ENCODE data around the gene TLE3. TPM values are rescaled to one million over a fixed set of nuclear protein-coding genes. Genes with fewer than 3 reads are reported as not detected.

The TLE3 gene
- total RNA-seq, 1 experiment from 2014 or later, result 63.6 TPM

GRCh38 chr15:70032509-70032908, 65.2 kb downstream of the TLE3 start:
- H3K9me2 ChIP-seq (replicated peaks; ENCODE audit: insufficient read depth, low read length), result no peaks in the 10 kb centered on the region
- H2AFZ ChIP-seq (ENCODE audit: low read length), result no peak overlapping the region

GRCh38 chr15:70031713-70032112, 66.0 kb downstream of the TLE3 start:
- no peak overlapping the region for H2AFZ ChIP-seq (ENCODE audit: low read length)
- 0 out of 2 replicates have a peak, but pooled peaks cover under 1% of the 10 kb centered on the region for H3K27me3 ChIP-seq (ENCODE audit: low read length)
- DNase-seq, result no peak
- no peaks in the 10 kb centered on the region for H3K9me3 ChIP-seq (ENCODE audit: low read length)
- H4K20me1 ChIP-seq (ENCODE audit: insufficient read depth, low read depth, low read length), result peaks cover 6% of the 10 kb centered on the region
- no peak overlapping the region for H3K4me3 ChIP-seq (ENCODE audit: low read length)
- peaks cover 27% of the 10 kb centered on the region for H3K4me1 ChIP-seq (ENCODE audit: low read length)
- H3K27ac ChIP-seq (ENCODE audit: low read length), result no peak overlapping the region
- no peak overlapping the region for H3K9ac ChIP-seq (ENCODE audit: low read length)
- H3K4me2 ChIP-seq (ENCODE audit: low read depth, low read length, poor library complexity, severe bottlenecking), result no peak overlapping the region
- H3K36me3 ChIP-seq (ENCODE audit: insufficient read depth, low read length), result no peaks in the 10 kb centered on the region
- H3K79me2 ChIP-seq (ENCODE audit: low read length), result no peaks in the 10 kb centered on the region
- H3K9me2 ChIP-seq (replicated peaks; ENCODE audit: insufficient read depth, low read length), result no peaks in the 10 kb centered on the region

More at GRCh38 chr15:70032509-70032908, 65.2 kb downstream of the TLE3 start:
- Histone ChIP-seq H3K9me3 (ENCODE audit: low read length) (no peaks in the 10 kb centered on the region), H3K4me1 (ENCODE audit: low read length) (peaks cover 35% of the 10 kb centered on the region), H3K27me3 (ENCODE audit: low read length) (no peaks in the 10 kb centered on the region), H3K79me2 (ENCODE audit: low read length) (no peaks in the 10 kb centered on the region), H3K27ac (ENCODE audit: low read length) (no peak overlapping the region), H3K4me3 (ENCODE audit: low read length) (no peak overlapping the region), H3K4me2 (ENCODE audit: low read depth, low read length, poor library complexity, severe bottlenecking) (no peak overlapping the region), H4K20me1 (ENCODE audit: insufficient read depth, low read depth, low read length) (peaks cover 6% of the 10 kb centered on the region), H3K36me3 (ENCODE audit: insufficient read depth, low read length) (no peaks in the 10 kb centered on the region), H3K9ac (ENCODE audit: low read length) (no peak overlapping the region)
- no peak for DNase-seq

- no peak overlapping the region for H2AFZ ChIP-seq (ENCODE audit: low read length)
- DNase-seq, result no peak
- H3K4me3 ChIP-seq (ENCODE audit: low read length), result no peak overlapping the region
- no peaks in the 10 kb centered on the region for H3K9me3 ChIP-seq (ENCODE audit: low read length)
- peaks cover 6% of the 10 kb centered on the region for H4K20me1 ChIP-seq (ENCODE audit: insufficient read depth, low read depth, low read length)
- no peak overlapping the region for H3K4me2 ChIP-seq (ENCODE audit: low read depth, low read length, poor library complexity, severe bottlenecking)
- no peaks in the 10 kb centered on the region for H3K79me2 ChIP-seq (ENCODE audit: low read length)
- H3K27ac ChIP-seq (ENCODE audit: low read length), result no peak overlapping the region
- no peaks in the 10 kb centered on the region for H3K9me2 ChIP-seq (replicated peaks; ENCODE audit: insufficient read depth, low read length)
- H3K9ac ChIP-seq (ENCODE audit: low read length), result no peak overlapping the region
- peaks cover 23% of the 10 kb centered on the region for H3K4me1 ChIP-seq (ENCODE audit: low read length)
- H3K36me3 ChIP-seq (ENCODE audit: insufficient read depth, low read length), result no peaks in the 10 kb centered on the region
- H3K27me3 ChIP-seq (ENCODE audit: low read length), result 0 out of 2 replicates have a peak, but pooled peaks cover 3% of the 10 kb centered on the region
Observed at GRCh38 chr15:70031261-70031660, 66.5 kb downstream of the TLE3 start.

- H3K27ac ChIP-seq (ENCODE audit: low read length), result no peak overlapping the region
- H4K20me1 ChIP-seq (ENCODE audit: insufficient read depth, low read depth, low read length), result peaks cover 3% of the 10 kb centered on the region
- peaks cover 19% of the 10 kb centered on the region for H3K4me1 ChIP-seq (ENCODE audit: low read length)
- H3K4me2 ChIP-seq (ENCODE audit: low read depth, low read length, poor library complexity, severe bottlenecking), result no peak overlapping the region
- no peaks in the 10 kb centered on the region for H3K9me3 ChIP-seq (ENCODE audit: low read length)
- H3K9me2 ChIP-seq (replicated peaks; ENCODE audit: insufficient read depth, low read length), result no peaks in the 10 kb centered on the region
- no peak for DNase-seq
- 0 out of 2 replicates have a peak, but pooled peaks cover 3% of the 10 kb centered on the region for H3K27me3 ChIP-seq (ENCODE audit: low read length)
- no peak overlapping the region for H2AFZ ChIP-seq (ENCODE audit: low read length)
- H3K79me2 ChIP-seq (ENCODE audit: low read length), result no peaks in the 10 kb centered on the region
- H3K36me3 ChIP-seq (ENCODE audit: insufficient read depth, low read length), result no peaks in the 10 kb centered on the region
- H3K4me3 ChIP-seq (ENCODE audit: low read length), result no peak overlapping the region
- H3K9ac ChIP-seq (ENCODE audit: low read length), result no peak overlapping the region
Observed at GRCh38 chr15:70030851-70031250, 66.9 kb downstream of the TLE3 start.

- H3K79me2 ChIP-seq (ENCODE audit: low read length), result no peaks in the 10 kb centered on the region
- no peak overlapping the region for H2AFZ ChIP-seq (ENCODE audit: low read length)
- no peak overlapping the region for H3K4me2 ChIP-seq (ENCODE audit: low read depth, low read length, poor library complexity, severe bottlenecking)
- no peak for DNase-seq
- H3K9me2 ChIP-seq (replicated peaks; ENCODE audit: insufficient read depth, low read length), result no peaks in the 10 kb centered on the region
- H3K9ac ChIP-seq (ENCODE audit: low read length), result no peak overlapping the region
- no peak overlapping the region for H3K4me3 ChIP-seq (ENCODE audit: low read length)
- H3K27me3 ChIP-seq (ENCODE audit: low read length), result 0 out of 2 replicates have a peak, but pooled peaks cover 3% of the 10 kb centered on the region
- H3K4me1 ChIP-seq (ENCODE audit: low read length), result peaks cover 7% of the 10 kb centered on the region
- H3K27ac ChIP-seq (ENCODE audit: low read length), result no peak overlapping the region
- H4K20me1 ChIP-seq (ENCODE audit: insufficient read depth, low read depth, low read length), result peaks cover 3% of the 10 kb centered on the region
- no peaks in the 10 kb centered on the region for H3K9me3 ChIP-seq (ENCODE audit: low read length)
- H3K36me3 ChIP-seq (ENCODE audit: insufficient read depth, low read length), result no peaks in the 10 kb centered on the region
Observed at GRCh38 chr15:70029297-70029701, 68.4 kb downstream of the TLE3 start.

- H3K9ac ChIP-seq (ENCODE audit: low read length), result no peak overlapping the region
- no peaks in the 10 kb centered on the region for H3K9me2 ChIP-seq (replicated peaks; ENCODE audit: insufficient read depth, low read length)
- H3K79me2 ChIP-seq (ENCODE audit: low read length), result no peaks in the 10 kb centered on the region
- H4K20me1 ChIP-seq (ENCODE audit: insufficient read depth, low read depth, low read length), result no peaks in the 10 kb centered on the region; the same call in 1 of the 2 replicates
- no peaks in the 10 kb centered on the region for H3K36me3 ChIP-seq (ENCODE audit: insufficient read depth, low read length)
- H3K4me2 ChIP-seq (ENCODE audit: low read depth, low read length, poor library complexity, severe bottlenecking), result no peak overlapping the region
- 0 out of 2 replicates have a peak, but pooled peaks cover 3% of the 10 kb centered on the region for H3K27me3 ChIP-seq (ENCODE audit: low read length)
- no peak for DNase-seq
- H3K9me3 ChIP-seq (ENCODE audit: low read length), result no peaks in the 10 kb centered on the region
- no peak overlapping the region for H3K27ac ChIP-seq (ENCODE audit: low read length)
- H3K4me3 ChIP-seq (ENCODE audit: low read length), result no peak overlapping the region
- H3K4me1 ChIP-seq (ENCODE audit: low read length), result peaks cover 22% of the 10 kb centered on the region
- H2AFZ ChIP-seq (ENCODE audit: low read length), result no peak overlapping the region
Observed at GRCh38 chr15:70027518-70027917, 70.2 kb downstream of the TLE3 start.

- peaks cover 24% of the 10 kb centered on the region for H3K4me1 ChIP-seq (ENCODE audit: low read length)
- H2AFZ ChIP-seq (ENCODE audit: low read length), result no peak overlapping the region
- H3K4me2 ChIP-seq (ENCODE audit: low read depth, low read length, poor library complexity, severe bottlenecking), result no peak overlapping the region
- H4K20me1 ChIP-seq (ENCODE audit: insufficient read depth, low read depth, low read length), result no peaks in the 10 kb centered on the region; the same call in 1 of the 2 replicates
- no peak overlapping the region for H3K9ac ChIP-seq (ENCODE audit: low read length)
- no peak overlapping the region for H3K27ac ChIP-seq (ENCODE audit: low read length)
- H3K36me3 ChIP-seq (ENCODE audit: insufficient read depth, low read length), result no peaks in the 10 kb centered on the region
- 0 out of 2 replicates have a peak, but pooled peaks cover 3% of the 10 kb centered on the region for H3K27me3 ChIP-seq (ENCODE audit: low read length)
- H3K9me2 ChIP-seq (replicated peaks; ENCODE audit: insufficient read depth, low read length), result no peaks in the 10 kb centered on the region
- no peak for DNase-seq
- H3K79me2 ChIP-seq (ENCODE audit: low read length), result no peaks in the 10 kb centered on the region
- no peak overlapping the region for H3K4me3 ChIP-seq (ENCODE audit: low read length)
- no peaks in the 10 kb centered on the region for H3K9me3 ChIP-seq (ENCODE audit: low read length)
Observed at GRCh38 chr15:70026991-70027390, 70.7 kb downstream of the TLE3 start.

GRCh38 chr15:70025413-70026296, 72.1 kb downstream of the TLE3 start:
- Histone ChIP-seq H2AFZ (ENCODE audit: low read length) (no peak overlapping the region), H3K27ac (ENCODE audit: low read length) (no peak overlapping the region), H3K79me2 (ENCODE audit: low read length) (no peaks in the 10 kb centered on the region), H3K27me3 (ENCODE audit: low read length) (0 out of 2 replicates have a peak, but pooled peaks cover 3% of the 10 kb centered on the region), H3K4me1 (ENCODE audit: low read length) (peaks cover 24% of the 10 kb centered on the region), H3K36me3 (ENCODE audit: insufficient read depth, low read length) (no peaks in the 10 kb centered on the region), H3K4me3 (ENCODE audit: low read length) (no peak overlapping the region), H3K4me2 (ENCODE audit: low read depth, low read length, poor library complexity, severe bottlenecking) (no peak overlapping the region), H4K20me1 (ENCODE audit: insufficient read depth, low read depth, low read length) (no peaks in the 10 kb centered on the region; the same call in 1 of the 2 replicates), H3K9ac (ENCODE audit: low read length) (no peak overlapping the region), H3K9me2 (replicated peaks; ENCODE audit: insufficient read depth, low read length) (no peaks in the 10 kb centered on the region), H3K9me3 (ENCODE audit: low read length) (no peaks in the 10 kb centered on the region)
- DNase-seq, result no peak

All from Karpas-422 (cell line).